Activated naive CD4-positive, alpha-beta T cell treated with anti-CD3 and anti-CD28 coated beads, Interleukin-2, amount 10 ng/mL, durations not matched to agents 7 days and 5 days (primary cell): ENCODE results near the gene POP4.

Experiments used
- CTCF ChIA-PET: fragments of 350-600 bp; sonication (Branson Sonifier 250); formaldehyde crosslinking; loops from one replicate; lab custom pipeline; 2021; ENCODE audit warnings: antibody characterized with exemption; lab: Charles Lee
- DNase-seq: peaks from one replicate; pipeline ENCODE4 v3.0.0-alpha.2; 2020
- H3K27ac Mint-ChIP-seq: one replicate; pipeline ENCODE4 v1.8.0; 2021; ENCODE audit warnings: mild to moderate bottlenecking, moderate library complexity, mixed read lengths
- H3K27me3 Mint-ChIP-seq: one replicate; pipeline ENCODE4 v1.8.0; 2021; ENCODE audit warnings: mild to moderate bottlenecking, mixed read lengths
- H3K36me3 Mint-ChIP-seq: one replicate; pipeline ENCODE4 v1.8.0; 2021; ENCODE audit warnings: mixed read lengths
- H3K4me1 Mint-ChIP-seq: one replicate; pipeline ENCODE4 v1.8.0; 2021; ENCODE audit warnings: mixed read lengths
- H3K4me3 Mint-ChIP-seq: one replicate; pipeline ENCODE4 v1.8.0; 2021; ENCODE audit warnings: mild to moderate bottlenecking, moderate library complexity, mixed read lengths
- H3K9me3 Mint-ChIP-seq: one replicate; pipeline ENCODE4 v1.8.0; 2021; ENCODE audit warnings: mixed read lengths

The POP4 gene

GRCh38 chr19:29569038-29569911, 36.8 kb upstream of the POP4 start:
- CTCF ChIA-PET: interaction anchor here (0.5 kb wide), 1 partner anchor 123 kb away, joined by 4 read pairs; no protein-coding TSS in a partner anchor
- no peaks in the 10 kb centered on the region for H3K36me3 Mint-ChIP-seq
- DNase-seq: no peak
- peaks cover 37% of the 10 kb centered on the region for H3K27me3 Mint-ChIP-seq
- H3K4me1 Mint-ChIP-seq: no peaks in the 10 kb centered on the region
- no peaks in the 10 kb centered on the region for H3K9me3 Mint-ChIP-seq
- no peak overlapping the region for H3K27ac Mint-ChIP-seq
- H3K4me3 Mint-ChIP-seq: no peak overlapping the region

GRCh38 chr19:29571181-29571580, 34.9 kb upstream of the POP4 start:
- DNase-seq: no peak
- CTCF ChIA-PET: no interaction called here
- Mint-ChIP-seq H3K4me3 (no peak overlapping the region), H3K9me3 (no peaks in the 10 kb centered on the region), H3K36me3 (no peaks in the 10 kb centered on the region), H3K4me1 (no peaks in the 10 kb centered on the region), H3K27ac (no peak overlapping the region), H3K27me3 (peaks cover 42% of the 10 kb centered on the region)

GRCh38 chr19:29573486-29573885, 32.6 kb upstream of the POP4 start:
- peaks cover 50% of the 10 kb centered on the region for H3K27me3 Mint-ChIP-seq
- no peaks in the 10 kb centered on the region for H3K9me3 Mint-ChIP-seq
- no peaks in the 10 kb centered on the region for H3K36me3 Mint-ChIP-seq
- CTCF ChIA-PET: no interaction called here
- H3K4me3 Mint-ChIP-seq: no peak overlapping the region
- H3K27ac Mint-ChIP-seq: no peak overlapping the region
- H3K4me1 Mint-ChIP-seq: no peaks in the 10 kb centered on the region
- no peak for DNase-seq

- CTCF ChIA-PET: no interaction called here
- Mint-ChIP-seq H3K9me3 (no peaks in the 10 kb centered on the region), H3K4me1 (no peaks in the 10 kb centered on the region), H3K4me3 (no peak overlapping the region), H3K27ac (no peak overlapping the region), H3K27me3 (peaks cover 49% of the 10 kb centered on the region), H3K36me3 (no peaks in the 10 kb centered on the region)
- no peak for DNase-seq
These were observed 31.6 kb upstream of the POP4 start for GRCh38 chr19:29574510-29574909.

- no peaks in the 10 kb centered on the region for H3K36me3 Mint-ChIP-seq
- CTCF ChIA-PET: no interaction called here
- no peak for DNase-seq
- peaks cover 46% of the 10 kb centered on the region for H3K27me3 Mint-ChIP-seq
- no peak overlapping the region for H3K4me3 Mint-ChIP-seq
- H3K4me1 Mint-ChIP-seq: no peaks in the 10 kb centered on the region
- H3K9me3 Mint-ChIP-seq: no peaks in the 10 kb centered on the region
- H3K27ac Mint-ChIP-seq: no peak overlapping the region
These were observed 30.0 kb upstream of the POP4 start for GRCh38 chr19:29576046-29576606.

- Mint-ChIP-seq H3K27me3 (peaks cover 48% of the 10 kb centered on the region), H3K36me3 (no peaks in the 10 kb centered on the region), H3K4me3 (no peak overlapping the region), H3K27ac (no peak overlapping the region), H3K4me1 (no peaks in the 10 kb centered on the region), H3K9me3 (peaks cover 5% of the 10 kb centered on the region)
- DNase-seq: no peak
- CTCF ChIA-PET: no interaction called here
These were observed 29.1 kb upstream of the POP4 start for GRCh38 chr19:29576761-29577648.

GRCh38 chr19:29577649-29577963, 28.5 kb upstream of the POP4 start:
- DNase-seq: no peak
- H3K36me3 Mint-ChIP-seq: no peaks in the 10 kb centered on the region
- H3K9me3 Mint-ChIP-seq: peaks cover 5% of the 10 kb centered on the region
- H3K4me1 Mint-ChIP-seq: no peaks in the 10 kb centered on the region
- no peak overlapping the region for H3K4me3 Mint-ChIP-seq
- CTCF ChIA-PET: no interaction called here
- peaks cover 42% of the 10 kb centered on the region for H3K27me3 Mint-ChIP-seq
- H3K27ac Mint-ChIP-seq: no peak overlapping the region

GRCh38 chr19:29578349-29578748, 27.7 kb upstream of the POP4 start:
- peaks cover 5% of the 10 kb centered on the region for H3K9me3 Mint-ChIP-seq
- CTCF ChIA-PET: no interaction called here
- H3K27ac Mint-ChIP-seq: no peak overlapping the region
- H3K27me3 Mint-ChIP-seq: peaks cover 38% of the 10 kb centered on the region
- H3K4me3 Mint-ChIP-seq: no peak overlapping the region
- H3K36me3 Mint-ChIP-seq: no peaks in the 10 kb centered on the region
- no peak for DNase-seq
- H3K4me1 Mint-ChIP-seq: no peaks in the 10 kb centered on the region

GRCh38 chr19:29579308-29579910, 26.7 kb upstream of the POP4 start:
- Mint-ChIP-seq H3K9me3 (peaks cover 5% of the 10 kb centered on the region), H3K4me3 (no peak overlapping the region), H3K27me3 (peaks cover 38% of the 10 kb centered on the region), H3K27ac (no peak overlapping the region), H3K36me3 (no peaks in the 10 kb centered on the region), H3K4me1 (peaks cover 2% of the 10 kb centered on the region)
- DNase-seq: no peak
- CTCF ChIA-PET: no interaction called here

GRCh38 chr19:29581398-29581797, 24.7 kb upstream of the POP4 start:
- Mint-ChIP-seq H3K9me3 (peaks cover 5% of the 10 kb centered on the region), H3K27ac (no peak overlapping the region), H3K4me1 (peaks cover 2% of the 10 kb centered on the region), H3K27me3 (peaks cover 26% of the 10 kb centered on the region), H3K36me3 (no peaks in the 10 kb centered on the region), H3K4me3 (no peak overlapping the region)
- CTCF ChIA-PET: no interaction called here
- DNase-seq: no peak

- CTCF ChIA-PET: interaction anchor here (0.9 kb wide), 1 partner anchor 26 kb away, joined by 3 read pairs; no protein-coding TSS in a partner anchor
- peaks cover 18% of the 10 kb centered on the region for H3K4me1 Mint-ChIP-seq
- H3K27ac Mint-ChIP-seq: no peak overlapping the region
- peaks cover 5% of the 10 kb centered on the region for H3K9me3 Mint-ChIP-seq
- H3K27me3 Mint-ChIP-seq: peaks cover 14% of the 10 kb centered on the region
- DNase-seq: no peak
- H3K36me3 Mint-ChIP-seq: no peaks in the 10 kb centered on the region
- no peak overlapping the region for H3K4me3 Mint-ChIP-seq
These were observed 22.7 kb upstream of the POP4 start for GRCh38 chr19:29583196-29583999.

- no peak for DNase-seq
- CTCF ChIA-PET: interaction anchor here (1.6 to 1.7 kb wide), 2 partner anchors 20 to 125 kb away, joined by 3 to 4 read pairs; partner anchors contain the start of gene POP4
- Mint-ChIP-seq H3K4me3 (no peak overlapping the region), H3K36me3 (no peaks in the 10 kb centered on the region), H3K27ac (no peak overlapping the region), H3K4me1 (peaks cover 18% of the 10 kb centered on the region), H3K27me3 (peaks cover 25% of the 10 kb centered on the region), H3K9me3 (peaks cover 16% of the 10 kb centered on the region)
These were observed 19.7 kb upstream of the POP4 start for GRCh38 chr19:29586401-29586800.

- H3K36me3 Mint-ChIP-seq: no peaks in the 10 kb centered on the region
These were observed 19.0 kb upstream of the POP4 start for GRCh38 chr19:29587059-29587458.

More at GRCh38 chr19:29587059-29587458, 19.0 kb upstream of the POP4 start:
- CTCF ChIA-PET: interaction anchor here (0.9 to 1.7 kb wide), 5 partner anchors 11 to 124 kb away, joined by 3 to 8 read pairs (median 3); partner anchors contain the start of gene POP4
- peaks cover 13% of the 10 kb centered on the region for H3K9me3 Mint-ChIP-seq
- H3K27me3 Mint-ChIP-seq: peaks cover 28% of the 10 kb centered on the region
- peak overlapping the region; percentile 76 for H3K27ac Mint-ChIP-seq
- no peak overlapping the region for H3K4me3 Mint-ChIP-seq
- H3K4me1 Mint-ChIP-seq: peaks cover 18% of the 10 kb centered on the region
- no peak for DNase-seq
